HG03469 (cell line): ENCODE data around the gene FLYWCH1.
"Not testable (repeated sequence)": the region's sequence is repeated elsewhere in the genome, so short reads cannot be mapped to it uniquely, and the experiment has no call there.

Experiments
- ATAC-seq: cut with Tn5 transposase; IDR thresholded peaks from one replicate; pipeline ENCODE4 v1.9.1; 2021; ENCODE audit warnings: mild to moderate bottlenecking, moderate library complexity, moderate number of reproducible peaks; ENCODE audit not compliant: unreplicated experiment

FLYWCH1 gene

DNA sequence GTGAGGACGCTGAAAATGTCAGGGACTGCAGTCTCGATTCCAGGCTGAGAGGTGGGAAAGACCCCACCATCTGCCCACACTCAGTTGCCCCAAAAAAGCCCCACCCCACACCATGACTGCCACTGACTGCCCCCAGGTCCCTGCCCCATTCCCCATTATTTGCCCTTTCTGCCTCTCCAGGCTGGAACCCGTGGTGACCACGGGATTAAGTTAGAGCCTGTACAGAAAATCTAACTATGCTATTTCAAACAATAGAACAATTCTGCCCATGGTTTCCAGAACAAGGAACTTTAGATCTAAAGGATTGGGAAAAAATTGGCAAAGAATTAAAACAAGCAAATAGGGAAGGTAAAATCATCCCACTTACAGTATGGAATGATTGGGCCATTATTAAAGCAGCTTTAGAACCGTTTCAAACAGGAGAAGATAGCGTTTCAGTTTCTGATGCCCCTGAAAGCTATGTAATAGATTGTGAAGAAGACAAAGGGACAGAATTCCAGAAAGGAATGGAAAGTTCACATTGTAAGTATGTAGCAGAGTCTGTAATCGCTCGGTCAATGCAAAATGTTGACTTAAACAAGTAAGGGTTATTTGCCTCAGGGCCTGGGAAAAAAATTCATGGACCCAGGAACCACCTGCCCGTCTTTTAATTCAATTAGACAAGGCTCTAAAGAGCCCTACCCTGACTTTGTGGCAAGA, 14.4 kb downstream of the FLYWCH1 start:
- ATAC-seq: no peak

GRCh38 chr16:2926650-2926999, 14.9 kb downstream of the FLYWCH1 start:
- ATAC-seq: no peak

- peak; percentile 52 for ATAC-seq
Observed at GRCh38 chr16:2927010-2927646, 15.4 kb downstream of the FLYWCH1 start.

GRCh38 chr16:2928151-2928550, 16.4 kb downstream of the FLYWCH1 start:
- ATAC-seq: not testable (repeated sequence)

DNA sequence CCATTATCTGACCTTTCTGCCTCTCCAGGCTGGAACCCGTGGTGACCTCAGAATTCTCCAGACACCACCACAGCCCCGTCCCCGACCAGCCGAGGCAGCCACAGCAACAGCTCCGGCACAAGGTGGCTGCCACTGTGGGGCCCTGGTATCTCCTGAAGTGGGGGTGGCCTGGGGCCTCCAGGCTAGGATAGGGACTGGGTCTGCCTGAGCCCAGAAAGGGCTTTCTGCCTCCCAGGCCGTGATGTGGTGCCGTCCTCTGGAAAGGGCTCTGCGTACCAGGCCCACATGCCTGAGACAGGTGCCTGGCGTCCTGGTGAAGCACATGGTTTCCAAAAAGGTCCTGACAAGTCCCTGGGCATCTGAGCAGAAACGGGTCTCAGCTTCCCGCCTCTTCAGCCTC, 17.1 kb downstream of the FLYWCH1 start:
- ATAC-seq: no peak

DNA sequence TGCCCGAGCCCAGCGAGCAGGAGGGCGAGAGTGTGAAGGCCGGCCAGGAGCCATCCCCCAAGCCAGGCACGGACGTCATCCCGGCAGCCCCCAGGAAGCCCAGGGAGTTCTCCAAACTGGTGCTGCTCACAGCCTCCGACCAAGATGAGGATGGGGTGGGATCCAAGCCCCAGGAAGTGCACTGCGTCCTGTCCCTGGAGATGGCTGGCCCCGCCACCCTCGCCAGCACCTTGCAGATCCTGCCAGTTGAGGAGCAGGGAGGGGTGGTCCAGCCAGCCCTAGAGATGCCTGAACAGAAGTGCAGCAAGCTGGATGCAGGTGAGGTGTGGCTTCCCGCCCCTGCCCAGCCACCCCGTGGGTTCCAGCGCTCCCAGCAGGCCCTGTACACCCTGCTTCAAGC, 18.0 kb downstream of the FLYWCH1 start:
- ATAC-seq: no peak

DNA sequence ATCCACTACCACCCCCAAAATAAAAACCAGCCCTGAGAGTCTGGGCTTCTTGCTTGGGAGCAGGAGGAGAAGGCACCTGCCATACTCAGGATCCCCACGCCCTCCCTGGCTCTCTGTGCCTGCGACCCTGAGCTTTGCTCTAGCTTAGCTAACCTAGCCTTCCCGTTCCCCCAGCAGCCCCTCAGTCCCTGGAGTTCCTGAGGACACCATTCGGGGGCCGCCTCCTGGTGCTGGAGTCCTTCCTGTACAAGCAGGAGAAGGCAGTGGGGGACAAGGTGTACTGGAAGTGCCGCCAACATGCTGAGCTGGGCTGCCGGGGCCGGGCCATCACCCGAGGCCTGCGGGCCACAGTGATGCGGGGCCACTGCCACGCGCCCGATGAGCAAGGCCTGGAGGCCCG, 18.5 kb downstream of the FLYWCH1 start:
- no peak for ATAC-seq

DNA sequence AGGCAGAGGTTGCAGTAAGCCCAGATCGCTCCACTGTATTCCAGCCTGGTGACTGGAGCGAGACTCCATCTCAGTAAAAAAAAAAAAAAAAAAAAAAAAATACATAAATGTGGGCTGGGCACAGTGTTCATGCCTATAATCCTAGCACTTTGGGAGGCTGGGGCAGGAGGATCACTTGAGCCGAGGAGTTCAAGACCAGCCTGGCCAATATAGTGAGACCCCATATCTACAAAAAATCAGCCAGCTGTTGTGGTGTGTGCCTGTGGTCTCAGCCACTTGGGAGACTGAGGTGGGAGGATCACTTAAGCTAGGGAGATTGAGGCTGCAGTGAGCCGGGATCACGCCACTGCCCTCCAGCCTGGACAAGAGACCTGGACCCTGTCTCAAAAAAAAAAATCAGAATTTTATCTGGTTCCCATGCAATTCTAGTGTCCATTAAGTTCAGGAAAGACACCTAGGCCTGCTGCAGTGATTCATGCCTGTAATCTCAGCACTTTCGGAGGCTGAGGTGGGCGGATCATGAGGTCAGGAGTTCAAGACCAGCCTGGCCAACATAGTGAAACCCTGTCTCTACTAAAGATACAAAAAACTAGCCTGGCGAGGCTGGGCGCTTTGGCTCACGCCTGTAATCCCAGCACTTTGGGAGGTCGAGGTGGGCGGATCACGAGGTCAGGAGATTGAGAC, 19.6 kb downstream of the FLYWCH1 start:
- ATAC-seq: not testable (repeated sequence)

- no peak for ATAC-seq
Observed at GRCh38 chr16:2933136-2933535, 21.4 kb downstream of the FLYWCH1 start.

DNA sequence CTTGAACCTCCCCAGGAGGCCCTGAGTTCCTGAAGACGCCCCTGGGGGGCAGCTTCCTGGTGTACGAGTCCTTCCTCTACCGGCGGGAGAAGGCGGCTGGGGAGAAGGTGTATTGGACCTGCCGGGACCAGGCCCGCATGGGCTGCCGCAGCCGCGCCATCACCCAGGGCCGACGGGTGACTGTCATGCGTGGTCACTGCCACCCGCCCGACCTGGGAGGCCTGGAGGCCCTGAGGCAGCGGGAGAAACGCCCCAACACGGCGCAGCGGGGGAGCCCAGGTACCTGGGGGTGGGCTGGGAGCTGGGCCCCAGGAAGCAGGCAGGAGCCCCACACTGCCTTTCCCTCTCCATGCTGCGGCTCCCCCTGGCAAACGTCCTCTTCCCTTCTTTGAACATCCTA, 22.0 kb downstream of the FLYWCH1 start:
- ATAC-seq: no peak

DNA sequence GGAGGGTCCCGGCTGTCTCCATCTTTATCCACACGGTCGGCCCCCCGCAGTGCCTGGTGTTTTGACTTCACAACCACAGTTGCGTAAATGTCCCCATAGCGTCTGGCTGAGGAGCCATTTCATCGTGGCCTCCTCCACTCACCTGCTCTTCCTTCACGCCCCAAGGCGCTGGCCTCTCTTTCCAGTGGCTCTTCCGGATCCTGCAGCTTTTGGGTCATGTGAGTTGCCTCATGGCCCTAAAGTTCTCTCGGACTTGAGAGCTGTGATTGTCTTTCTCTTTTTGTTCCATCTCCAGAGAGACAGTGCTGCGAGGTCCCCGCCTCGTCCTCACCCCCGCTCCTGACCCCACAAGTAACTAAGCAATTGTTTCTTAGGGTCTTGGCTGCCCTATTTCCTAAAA, 22.7 kb downstream of the FLYWCH1 start:
- no peak for ATAC-seq

GRCh38 chr16:2936436-2937011, 24.8 kb downstream of the FLYWCH1 start:
- ATAC-seq: no peak

GRCh38 chr16:2937170-2937569, 25.4 kb downstream of the FLYWCH1 start:
- ATAC-seq: no peak

DNA sequence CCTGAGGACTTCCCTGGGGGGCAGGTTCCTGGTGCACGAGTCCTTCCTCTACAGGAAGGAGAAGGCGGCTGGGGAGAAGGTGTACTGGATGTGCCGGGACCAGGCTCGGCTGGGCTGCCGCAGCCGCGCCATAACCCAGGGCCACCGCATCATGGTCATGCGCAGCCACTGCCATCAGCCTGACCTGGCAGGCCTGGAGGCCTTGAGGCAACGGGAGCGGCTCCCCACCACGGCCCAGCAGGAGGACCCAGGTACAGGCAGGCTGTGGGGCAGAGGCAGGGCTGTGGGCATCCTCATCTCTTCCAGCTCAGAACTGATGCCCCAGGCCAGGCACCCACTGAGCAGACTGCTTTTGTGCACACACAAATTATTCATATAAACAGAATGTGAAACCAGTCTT, 26.5 kb downstream of the FLYWCH1 start:
- ATAC-seq: no peak

DNA sequence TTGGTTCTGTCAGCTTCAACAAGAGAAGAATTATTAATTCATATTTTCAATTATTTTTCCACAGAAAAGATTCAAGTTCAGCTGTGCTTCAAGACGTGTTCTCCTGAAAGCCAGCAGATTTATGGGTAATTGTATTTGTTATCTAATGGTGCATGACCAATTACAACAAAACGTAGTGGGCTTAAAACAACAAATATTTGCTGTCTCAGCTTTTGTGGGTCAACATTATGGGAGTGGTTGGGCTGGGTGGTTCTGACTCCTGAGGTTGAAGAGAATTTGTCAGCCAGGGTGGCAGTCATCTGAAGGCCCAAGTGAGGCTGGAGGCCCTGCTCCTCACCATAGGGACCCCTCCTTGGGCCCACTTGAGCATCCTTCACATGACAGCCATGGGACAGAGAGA, 28.2 kb downstream of the FLYWCH1 start:
- ATAC-seq: no peak

DNA sequence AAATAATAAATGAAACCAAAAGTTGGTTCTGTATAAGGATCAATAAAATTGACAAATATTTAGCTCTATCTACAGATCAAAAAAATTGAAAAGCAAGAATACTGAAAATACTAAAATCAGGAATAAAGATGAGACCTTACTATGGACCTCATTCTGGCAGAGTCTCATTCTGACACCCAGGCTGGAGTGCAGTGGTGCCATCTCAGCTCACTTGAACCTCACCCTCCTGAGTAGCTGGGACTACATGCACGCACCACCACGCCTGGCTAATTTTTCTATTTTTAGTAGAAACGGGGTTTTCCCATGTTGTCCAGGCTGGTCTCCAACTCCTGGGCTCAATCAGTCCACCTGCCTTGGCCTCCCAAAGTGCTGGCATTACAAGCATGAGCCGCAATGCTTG, 30.3 kb downstream of the FLYWCH1 start:
- no peak for ATAC-seq

DNA sequence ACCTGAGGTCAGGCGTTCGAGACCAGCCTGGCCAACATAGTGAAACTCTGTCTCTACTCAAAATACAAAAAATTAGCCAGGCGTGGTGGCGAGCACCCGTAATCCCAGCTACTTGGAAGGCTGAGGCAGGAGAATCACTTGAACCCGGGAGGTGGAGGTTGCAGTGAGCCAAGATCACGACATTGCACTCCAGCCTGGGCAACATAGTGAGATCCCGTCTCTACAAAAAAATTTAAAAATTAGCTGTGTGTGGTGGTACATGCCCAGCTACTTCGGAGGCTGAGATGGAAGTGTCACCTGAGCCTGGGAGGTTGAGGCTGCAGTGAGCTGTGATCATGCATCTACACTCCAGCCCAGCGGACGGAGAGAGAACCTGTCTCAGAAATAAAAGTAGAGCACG, 32.0 kb downstream of the FLYWCH1 start:
- ATAC-seq: not testable (repeated sequence)

GRCh38 chr16:2946649-2947048, 34.9 kb downstream of the FLYWCH1 start:
- ATAC-seq: no peak

DNA sequence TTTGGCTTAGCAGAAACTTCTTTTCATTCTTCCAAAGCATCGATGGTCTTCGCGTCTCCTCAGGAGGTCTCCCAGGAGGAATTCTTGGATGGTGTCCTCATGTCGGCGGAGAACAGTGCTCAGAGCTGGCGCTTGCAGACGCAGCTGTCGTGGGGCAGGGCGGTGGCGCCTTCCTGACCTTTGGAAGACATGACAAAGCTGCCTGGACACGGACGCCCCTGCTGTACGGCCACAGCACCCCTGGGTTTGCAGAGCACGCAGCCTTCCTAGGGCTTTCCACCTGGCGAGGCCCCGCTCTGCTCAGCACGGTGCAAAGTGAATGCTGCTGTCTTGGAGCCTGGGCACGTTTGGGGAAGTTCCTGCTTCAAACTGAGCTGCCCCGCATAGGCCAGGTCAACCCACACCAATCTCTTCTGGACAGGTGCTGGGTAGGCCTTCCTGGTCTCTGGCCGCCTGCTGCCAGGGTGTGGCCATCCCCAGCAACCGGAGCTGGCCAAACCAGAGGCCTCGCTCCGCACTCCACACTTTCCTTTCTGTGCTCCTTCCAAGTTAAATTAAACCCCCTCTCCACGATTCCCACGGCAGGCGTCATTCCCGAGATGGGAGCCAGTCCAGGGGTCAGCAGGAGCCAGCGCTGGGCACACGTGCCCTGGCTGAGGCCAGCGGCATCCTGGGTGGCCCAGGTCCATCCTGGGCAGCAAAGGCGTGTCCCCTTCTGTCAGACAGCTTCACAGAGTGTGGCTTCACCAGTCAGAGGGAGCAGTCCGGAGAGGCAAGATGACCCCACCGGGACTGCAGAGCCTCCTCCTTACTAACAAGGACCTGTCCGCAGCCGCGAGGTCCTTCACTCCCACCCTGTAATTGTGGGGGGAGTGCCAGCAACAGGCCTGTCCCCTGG, 37.3 kb downstream of the FLYWCH1 start:
- ATAC-seq: no peak

DNA sequence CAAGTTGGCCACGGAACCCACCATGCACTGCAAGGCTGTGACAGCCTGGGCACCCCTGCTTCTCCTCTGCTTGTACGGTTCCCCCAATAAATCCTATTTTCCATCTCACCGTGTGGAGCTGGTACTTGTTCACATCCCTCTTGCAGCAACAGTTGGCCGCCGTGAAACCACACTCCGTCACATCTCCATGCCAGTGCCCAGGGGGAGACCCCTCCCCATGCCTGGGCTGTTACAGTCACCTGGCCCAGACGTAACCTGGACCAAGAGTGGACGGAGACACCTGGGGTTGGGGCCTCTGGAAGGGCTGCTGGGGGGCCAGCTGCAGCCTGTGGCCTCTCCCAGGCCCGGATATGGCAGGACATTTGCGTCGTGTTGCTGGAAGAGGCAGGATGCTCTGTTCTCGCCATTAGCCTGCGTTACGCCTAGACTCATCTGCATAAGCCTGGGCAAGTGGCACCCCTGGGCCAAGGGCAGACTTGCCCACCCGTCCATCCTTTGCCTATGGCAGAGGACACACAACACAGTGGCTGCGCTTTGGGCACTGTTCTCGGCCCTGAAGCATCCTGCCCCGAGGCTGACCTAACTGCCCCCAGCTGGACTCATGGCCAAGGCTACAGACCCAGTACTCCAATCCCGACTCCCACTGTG, 38.1 kb downstream of the FLYWCH1 start:
- no peak for ATAC-seq
